Stimulated activated CD8-positive, alpha-beta memory T cell treated with anti-CD3 and anti-CD28 coated beads, Interleukin-12 subunit alpha, Interleukin-12 subunit beta, amount 100 ng/mL, for 1 hour (primary cell): ENCODE results near the gene TSFM.
A peak's percentile ranks its signal among the peaks of the same experiment; 100 is the strongest.
"Not testable (repeated sequence)": the region's sequence is repeated elsewhere in the genome, so short reads cannot be mapped to it uniquely, and the experiment has no call there.

Experiments
- DNase-seq: peaks from one replicate; pipeline ENCODE4 v3.0.0-alpha.2; 2020; ENCODE audit warnings: low read depth

The TSFM gene

DNA sequence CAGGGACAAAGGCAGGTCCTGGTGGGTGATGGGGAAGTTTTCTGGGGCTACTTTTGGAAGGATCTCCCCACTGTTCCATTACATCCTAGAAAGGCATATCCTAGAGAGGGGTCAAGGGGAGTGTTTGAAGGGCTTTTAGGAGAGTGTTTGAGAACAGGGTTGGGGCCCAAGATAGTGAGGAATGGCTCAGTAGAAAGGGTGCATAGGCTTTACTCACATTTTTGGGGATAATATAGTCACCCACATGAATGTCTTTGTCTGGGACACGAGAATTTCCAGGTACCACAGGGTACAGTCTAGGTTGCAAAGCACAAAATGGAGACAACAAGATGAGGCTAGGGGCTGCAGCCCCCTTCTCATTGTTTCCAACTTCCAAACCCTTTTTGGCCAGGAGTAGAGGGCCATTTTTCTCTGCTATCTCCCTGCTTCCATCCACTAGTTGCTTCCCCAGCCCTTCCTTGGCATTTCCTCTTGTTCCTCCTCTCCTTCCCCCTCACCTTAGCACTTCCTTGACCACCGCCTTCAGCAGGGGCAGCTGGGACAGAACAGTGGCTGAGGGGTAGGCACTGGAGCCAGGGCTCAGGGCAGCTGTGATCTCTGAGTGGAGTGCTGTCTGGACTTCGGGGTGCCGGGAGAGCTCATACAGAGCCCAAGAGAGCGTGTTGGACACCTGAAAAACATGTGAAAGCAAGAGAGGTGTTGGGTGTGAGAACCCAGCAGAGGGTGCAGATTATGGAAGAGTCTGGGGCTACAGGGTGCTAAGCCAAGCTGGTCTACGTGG is 18.5 kb upstream of the TSFM start:
- DNase-seq = no peak

DNA sequence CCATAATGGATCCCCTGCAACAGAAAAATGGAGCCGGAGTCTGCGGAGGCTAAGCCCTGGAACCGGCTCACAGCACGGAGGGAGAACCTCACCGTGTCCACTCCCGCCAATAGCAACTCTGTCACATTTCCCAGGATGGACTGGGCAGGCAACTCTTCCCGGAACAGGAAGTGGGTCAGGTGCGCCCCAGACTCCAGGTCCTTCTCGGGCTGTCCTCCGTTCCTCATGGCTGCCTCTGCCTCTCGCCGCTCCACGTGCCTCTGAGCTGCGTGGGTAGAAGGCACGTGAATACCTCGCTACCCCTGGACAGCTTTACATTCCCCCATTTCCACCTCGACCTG is 18.0 kb upstream of the TSFM start:
- DNase-seq = no peak

DNA sequence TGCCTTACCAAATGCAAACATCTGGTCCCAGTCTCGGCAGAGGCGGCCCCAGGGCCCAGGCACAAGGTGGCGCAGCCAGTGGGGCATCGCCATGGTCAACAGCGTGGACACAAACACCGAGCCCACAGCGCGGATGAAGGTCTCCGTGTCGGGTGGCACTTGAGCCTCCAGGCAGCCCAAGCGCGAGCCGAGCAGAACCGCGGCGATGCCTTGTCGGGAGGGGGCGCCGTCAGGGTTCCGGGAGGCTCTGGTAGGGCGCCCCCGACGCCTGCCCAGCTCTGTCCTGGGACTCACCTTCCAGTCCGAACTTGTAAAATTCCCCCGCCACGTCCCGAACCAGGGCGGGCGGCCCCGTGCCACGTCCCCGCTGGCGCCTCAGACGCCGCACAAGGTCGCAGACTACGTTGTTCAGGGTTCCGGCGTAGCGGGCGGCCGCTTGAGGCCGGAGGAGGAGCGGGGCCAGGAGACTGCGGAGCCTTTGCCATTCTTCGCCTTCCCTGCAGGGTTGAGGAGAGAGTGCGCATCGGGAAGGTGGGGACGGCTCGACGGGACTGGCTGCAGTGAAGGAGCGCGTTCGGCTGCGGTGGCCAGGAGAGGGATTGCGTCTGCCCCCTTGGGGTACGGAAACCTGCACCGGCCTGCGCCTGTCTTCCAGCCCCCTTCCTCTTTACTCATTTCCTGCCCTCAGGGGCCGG is 17.4 kb upstream of the TSFM start:
- DNase-seq = no peak

DNA sequence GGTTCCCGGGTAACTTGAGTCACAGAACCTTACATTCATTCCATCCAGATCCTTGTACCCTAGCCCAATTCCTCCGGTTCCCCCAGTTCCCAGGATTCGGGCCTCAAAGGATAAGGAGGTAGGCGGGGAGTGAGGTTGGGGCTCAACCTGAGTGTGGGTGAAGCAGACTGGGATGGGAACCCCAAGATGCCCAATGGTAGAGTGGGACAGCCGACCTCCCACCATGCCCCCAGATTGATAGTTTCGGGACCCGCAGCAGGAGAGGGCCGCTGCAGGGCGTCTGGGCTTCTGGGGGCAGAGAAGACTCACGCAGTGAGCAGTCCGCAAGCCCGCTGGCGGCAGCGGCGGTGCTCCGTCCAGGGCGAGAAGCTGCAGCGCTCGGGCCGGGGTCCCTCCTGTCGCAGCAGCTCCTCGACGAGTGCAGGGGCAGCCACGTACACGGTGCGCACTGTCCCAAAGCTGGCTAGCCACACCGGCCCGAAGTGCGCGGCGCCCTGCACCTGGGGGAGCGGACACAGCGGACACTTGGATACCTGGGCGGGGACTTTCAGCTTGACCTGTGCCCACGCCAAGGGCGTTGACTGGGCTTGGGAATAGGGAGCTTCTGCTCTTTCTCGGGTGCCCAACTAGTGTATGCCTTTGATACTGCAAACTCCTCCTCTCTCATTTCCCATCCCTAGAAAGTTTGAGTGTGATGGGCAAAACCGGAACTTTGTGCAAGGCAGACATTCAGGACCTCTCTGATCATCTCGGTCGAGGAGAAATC is 16.7 kb upstream of the TSFM start:
- no peak for DNase-seq

DNA sequence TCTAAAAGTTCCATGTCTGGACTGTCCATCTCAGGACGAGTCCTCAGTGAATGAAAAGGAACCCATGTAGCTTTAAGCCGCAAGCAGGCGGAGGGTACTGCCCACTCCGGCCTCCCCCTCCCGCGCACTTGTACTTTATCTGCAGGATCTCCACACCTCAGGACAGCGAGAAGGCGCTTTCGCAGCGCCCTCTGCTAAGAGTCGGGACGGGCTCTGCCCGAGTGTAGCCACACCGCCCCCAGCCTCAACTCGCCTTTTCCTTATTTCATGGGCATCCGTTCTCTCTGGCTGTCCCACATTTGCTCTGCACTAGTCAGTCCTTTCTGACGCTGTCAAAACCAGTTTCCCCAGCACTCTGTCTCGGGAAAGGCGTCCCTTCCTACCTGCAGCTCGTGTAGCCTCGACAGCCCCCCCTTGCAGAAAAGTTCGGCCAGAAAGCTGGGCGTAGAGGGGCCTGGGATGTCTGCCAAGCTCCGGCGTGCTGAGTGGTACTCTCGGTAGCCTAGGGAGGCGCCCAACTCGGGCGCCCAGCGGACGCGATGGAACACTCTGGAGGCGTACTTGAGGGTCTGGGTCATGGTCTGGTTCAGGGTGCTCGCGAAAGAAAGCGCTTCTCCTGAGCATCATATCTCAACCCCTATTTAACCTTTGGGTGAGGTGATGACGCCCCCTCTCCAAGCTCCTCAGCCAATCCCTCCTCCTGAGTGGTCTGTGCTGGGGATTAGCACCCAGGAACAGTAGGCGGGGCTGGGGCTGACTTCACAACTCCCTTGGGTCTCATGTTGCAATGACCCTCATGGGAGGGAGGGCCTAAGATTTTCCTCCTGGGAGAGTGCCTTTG is 15.9 kb upstream of the TSFM start, which contains the start of gene CYP27B1:
Gene CYP27B1 (minus strand): TSS at position 615 of the 841 bp plus-strand sequence. CDS start 37 bp downstream, at position 578.
- no peak for DNase-seq

DNA sequence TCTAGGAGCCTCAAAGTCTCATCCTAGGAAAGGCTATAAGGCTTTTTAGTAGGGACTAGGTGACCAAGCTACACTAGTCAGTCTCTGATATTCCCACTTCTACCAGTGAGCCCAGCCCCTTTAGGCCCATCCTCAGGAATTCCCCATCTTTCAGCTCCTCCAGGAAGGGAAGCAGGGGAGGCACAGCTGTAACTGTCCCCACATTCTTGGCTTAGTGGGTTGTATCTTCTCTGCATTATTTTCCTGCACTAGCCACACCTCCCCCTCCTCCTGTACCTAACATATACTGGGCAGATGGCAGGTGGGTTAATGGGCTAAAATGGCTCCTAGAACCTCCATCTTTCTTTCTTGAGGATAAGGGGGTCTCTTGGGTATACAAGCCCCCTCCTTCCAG is 15.3 kb upstream of the TSFM start:
- no peak for DNase-seq

DNA sequence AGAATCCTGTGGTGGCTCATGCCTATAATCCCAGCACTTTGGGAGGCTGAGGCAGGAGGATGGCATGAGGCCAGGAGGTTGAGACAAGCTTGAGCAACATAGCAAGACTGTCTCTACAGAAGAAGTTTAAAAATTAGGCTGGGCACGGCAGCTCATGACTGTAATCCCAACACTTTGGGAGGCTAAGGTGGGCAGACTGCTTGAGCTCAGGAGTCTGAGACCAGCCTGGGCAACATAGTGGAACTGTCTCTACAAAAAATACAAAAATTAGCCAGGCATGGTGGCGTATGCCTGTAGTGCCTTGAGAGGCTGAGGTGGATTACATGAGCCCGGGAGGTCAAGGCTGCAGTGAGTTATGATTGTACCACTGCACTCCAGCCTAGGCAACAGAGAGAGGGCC is 14.7 kb upstream of the TSFM start:
- no peak for DNase-seq

DNA sequence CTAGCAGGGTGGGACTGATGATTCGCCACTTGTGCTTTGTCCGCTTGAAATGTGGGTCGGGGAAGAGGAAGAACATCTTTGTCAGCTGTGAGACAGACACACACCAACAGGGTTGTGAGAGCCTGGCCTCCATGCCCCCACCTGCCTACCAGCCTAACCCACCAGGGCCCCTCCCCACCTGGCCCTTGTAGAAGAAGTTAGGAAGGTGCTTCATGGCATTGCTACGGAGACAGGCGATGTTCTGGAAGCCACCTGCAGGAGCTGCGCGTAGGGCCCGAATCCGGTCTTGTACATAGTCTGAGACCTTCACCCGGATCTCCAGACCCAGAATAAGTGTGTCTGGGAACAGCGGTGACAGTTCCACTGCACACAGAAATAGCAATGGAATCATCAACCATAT is 13.0 kb upstream of the TSFM start:
- DNase-seq = no peak

DNA sequence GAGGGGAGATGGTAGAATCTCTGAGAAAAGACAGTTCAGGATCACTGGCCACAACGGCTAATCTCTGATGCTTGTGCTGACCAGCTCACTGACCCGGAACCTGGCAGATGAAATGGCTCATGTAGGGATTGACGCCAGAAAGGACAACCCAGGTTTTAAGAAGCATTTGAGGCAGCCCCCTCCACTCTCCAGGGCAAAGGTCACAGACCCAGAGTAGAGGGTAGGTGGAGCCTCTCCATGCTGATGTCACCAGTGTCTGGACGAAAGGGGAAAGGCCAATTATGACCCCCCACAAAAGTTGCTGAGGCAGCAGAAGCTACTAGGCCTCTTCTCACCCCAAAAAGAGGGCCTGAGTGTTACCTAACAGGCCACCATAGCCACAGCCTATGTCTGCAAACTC is 11.9 kb upstream of the TSFM start:
- no peak for DNase-seq

DNA sequence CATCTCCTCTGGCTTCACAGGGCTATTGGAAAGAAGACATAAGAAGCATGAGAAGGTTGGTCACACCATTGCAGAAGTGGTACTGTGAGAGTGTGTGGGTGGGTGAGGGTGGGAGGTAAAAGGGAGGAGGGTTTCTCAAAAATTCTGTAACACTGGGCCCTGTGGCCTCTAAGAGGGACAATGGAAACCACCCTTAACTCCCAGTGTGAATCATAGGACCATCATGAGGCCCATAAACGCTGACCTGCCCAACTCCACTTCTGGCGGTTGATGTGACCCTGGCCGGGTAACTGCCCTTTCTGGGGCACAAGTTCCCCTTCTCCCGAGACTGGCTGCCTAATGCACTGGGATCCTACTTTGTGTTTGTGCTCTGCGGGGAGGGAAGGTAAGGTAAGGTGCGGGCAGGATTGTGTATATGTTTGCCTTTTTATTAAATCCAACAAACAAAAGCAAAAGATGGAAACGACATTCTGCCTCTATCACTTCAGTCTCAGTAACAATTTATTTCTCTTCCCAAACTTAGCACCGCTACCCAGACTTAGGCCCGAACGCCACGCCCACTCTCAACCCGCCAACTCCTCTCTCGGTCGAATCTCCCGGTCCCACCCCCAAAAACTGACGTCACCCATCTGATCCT is 11.2 kb upstream of the TSFM start:
- DNase-seq = peak; percentile 62

DNA sequence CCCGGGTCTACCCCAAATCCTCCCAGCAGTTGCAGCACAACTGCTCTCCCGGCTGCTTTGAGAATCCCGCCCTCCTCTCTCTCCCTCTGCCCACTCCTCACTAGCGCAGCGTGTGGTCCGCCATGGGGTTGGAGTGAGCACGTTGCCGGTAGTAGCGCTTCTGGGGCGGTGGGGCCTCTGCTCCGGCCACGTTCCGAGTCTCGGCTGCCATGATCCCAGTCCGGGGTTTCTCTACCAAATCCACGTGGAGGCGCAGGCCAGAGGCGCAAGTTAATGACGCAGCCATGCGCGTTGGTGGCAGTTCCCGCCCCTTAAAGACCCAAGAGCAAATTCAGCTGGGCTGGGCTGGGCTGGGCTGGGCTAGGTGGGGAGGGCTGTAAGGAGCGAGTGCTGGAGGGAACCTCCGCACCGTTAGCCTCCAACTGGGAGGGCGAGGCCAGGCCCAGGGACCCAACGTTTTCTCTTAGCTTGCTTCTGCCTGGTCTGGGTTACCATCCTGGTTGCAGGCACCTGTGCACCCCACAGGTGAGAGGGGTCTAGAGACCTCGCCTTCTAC is 10.6 kb upstream of the TSFM start, which contains the start of gene METTL1:
Gene METTL1 (minus strand): TSS at position 233 of the 556 bp plus-strand sequence. CDS start 22 bp downstream, at position 211.
- DNase-seq = peak; percentile 79

DNA sequence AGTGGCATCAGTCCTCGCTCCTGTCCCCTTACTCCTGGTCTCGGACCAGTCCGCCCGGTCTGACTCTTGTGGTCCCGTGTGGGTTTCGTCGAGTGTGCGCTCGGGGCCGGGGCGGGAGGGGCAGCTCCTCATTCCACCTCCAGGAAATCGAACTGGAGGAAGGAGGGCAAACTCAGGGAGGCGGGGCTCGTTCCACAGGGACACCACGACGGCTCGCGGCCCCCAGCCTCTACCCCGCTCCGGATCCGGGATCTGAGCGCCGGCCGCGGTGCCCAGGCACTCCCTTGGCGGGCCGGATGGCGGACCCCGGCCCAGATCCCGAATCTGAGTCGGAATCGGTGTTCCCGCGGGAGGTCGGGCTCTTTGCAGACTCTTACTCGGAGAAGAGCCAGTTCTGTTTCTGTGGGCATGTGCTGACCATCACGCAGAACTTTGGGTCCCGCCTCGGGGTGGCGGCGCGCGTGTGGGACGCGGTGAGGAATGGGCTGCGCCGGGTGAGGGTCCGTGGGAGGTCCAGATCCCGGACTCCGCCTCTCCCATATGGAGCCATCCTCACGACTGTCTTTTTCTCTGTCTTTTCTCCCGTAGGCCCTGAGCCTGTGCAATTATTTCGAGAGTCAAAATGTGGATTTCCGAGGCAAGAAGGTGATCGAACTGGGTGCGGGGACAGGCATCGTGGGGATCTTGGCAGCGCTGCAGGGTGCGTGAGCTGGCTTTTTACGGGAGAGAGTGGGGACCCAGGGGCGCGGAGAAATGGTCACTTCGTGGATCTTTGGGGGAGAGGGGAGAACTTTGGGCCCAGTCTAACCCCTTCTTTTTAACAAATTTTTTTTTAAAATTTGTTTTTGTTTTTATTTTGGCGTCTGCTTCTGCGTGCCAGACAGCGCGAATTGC is 9.9 kb upstream of the TSFM start, which contains the start of gene EEF1AKMT3:
Gene EEF1AKMT3 (plus strand): TSS at position 186 of the 894 bp plus-strand sequence. CDS start 111 bp downstream, at position 297.
- no peak for DNase-seq

DNA sequence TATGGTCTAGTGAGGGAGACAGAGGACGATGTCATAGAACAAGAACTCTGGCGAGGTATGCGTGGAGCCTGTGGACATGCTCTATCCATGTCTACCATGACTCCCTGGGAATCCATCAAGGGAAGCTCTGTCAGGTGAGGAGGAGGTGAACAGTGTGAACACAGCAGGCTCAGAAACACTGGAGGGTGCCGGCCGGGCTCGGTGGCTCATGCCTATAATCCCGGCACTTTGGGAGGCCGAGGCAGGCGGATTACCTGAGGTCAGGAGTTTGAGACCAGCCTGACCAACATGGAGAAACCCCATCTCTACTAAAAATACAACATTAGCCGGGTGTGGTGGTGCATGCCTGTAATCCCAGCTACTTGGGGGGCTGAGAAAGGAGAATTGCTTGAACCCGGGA is 8.0 kb upstream of the TSFM start:
- not testable (repeated sequence) for DNase-seq

DNA sequence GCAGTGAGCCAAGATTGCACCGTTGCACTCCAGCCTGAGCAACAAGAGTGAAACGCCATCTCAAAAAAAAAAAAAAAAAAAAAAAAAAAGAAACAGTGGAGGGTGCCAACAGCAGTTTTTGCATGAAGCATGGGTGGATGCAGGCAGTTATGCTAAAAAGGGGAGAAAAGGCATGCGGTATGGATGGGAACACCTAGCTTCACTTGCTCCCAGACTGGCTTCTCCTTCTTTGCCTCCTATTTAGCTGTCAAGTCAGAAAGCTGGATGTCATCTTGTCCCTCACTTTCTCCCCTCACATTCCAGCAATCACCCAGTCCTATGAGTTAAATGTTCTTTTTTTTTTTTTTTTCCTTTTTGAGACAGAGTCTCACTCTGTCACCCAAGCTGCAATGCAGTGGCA is 7.5 kb upstream of the TSFM start:
- DNase-seq = no peak

DNA sequence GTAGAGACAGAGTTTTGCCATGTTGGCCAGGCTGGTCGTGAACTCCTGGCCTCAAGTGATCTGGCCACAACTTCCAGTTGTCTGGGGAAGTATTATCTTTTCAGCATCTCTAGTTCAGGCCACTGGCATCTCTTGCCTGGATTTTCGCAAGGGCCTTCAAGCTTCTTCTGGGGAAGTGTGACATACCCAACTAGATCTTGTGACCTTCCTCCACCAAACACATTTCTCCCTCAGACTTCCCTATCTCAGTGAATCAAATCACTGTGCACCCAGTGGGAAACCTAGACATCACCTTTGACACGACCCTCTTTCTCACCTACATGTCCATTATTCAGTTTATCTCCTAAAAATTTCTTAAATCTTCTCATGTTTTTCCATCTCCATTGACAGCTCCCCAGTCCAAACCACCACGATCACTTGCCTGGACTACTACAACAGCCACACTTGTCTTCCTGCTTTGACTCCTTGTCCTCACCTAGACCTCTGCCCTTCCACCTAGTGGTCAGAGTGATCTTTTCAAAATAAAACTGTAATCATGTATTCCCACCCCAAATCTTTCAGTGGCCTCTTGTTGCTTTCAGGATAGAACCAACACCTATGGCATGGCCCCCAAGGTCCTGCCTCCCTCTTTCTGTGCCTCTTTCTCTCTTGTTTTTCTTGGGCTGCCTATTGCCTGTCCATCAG is 6.9 kb upstream of the TSFM start:
- DNase-seq = no peak

DNA sequence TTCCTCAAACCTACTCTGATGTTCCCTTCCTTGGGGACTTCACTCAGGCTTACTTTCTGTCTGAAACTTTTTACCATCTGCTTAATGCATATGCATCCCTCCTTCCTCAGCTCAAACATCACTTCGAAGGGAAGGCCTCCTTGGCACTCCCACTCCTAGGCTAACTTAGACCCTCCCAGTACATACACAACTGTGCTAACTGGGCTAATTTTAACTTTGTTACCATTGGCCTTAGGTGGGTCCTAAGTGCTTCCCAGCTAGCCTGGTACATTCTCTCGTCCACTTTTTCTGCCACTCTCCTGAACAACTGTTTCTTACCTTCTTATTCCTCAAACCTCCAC is 6.4 kb upstream of the TSFM start:
- no peak for DNase-seq

DNA sequence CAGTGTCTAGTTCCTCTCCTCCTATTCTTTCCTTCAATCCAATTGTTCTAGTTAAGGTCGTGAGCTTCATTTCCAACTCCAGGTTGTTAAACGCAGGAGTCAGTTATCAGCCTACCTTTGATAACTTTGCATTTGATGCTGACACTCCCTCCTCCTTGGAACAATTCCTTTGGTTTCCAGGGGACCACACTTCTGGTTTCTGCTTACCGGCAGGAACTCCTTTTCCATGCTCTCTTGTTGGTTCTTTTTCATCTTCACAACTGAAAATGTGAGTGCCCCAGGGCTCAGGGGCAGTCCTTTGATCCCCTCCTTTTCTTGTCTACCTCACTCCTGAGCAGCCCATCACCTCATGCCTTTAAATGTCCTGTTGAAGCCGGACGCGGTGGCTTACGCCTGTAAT is 5.2 kb upstream of the TSFM start:
- no peak for DNase-seq

DNA sequence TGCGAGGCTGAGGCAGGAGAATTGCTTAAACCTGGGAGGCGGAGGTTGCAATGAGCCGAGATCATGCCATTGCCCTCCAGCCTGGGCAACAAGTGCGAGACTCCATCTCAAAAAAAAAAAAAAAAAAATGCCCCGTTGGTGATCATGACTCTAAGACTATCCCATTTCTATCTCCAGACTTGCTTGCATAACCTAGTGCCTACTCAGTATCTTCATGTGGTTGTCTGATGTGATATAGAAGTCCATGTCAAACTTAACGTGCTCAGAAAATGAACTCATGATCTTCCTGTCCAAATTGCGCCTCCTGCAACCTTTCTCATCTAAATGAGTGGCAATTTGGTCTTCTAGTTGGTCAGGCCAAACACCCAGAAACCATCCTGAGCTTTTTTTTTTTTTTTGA is 4.7 kb upstream of the TSFM start:
- no peak for DNase-seq

DNA sequence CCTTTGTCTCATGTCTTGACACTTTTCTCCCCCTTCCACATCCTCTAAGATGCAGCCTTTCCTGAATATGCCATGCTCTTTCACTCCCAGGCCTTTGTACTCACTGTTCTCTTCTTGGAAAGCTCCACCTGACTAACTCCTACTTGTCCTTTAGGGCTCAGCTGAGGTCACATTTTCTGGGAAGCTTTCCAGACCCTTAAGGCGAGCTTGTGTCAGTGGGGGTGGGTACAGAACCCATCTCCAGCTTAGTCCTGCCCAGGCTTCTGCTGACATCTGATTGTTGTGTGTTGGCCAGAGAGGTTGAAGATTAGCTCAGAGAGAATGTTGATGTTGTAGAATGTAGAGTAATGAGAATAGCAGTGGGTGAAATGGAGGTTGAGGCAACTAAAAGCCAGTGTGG is 2.9 kb upstream of the TSFM start:
- no peak for DNase-seq
